ENCODE results near the gene ZBTB20. TPM values are rescaled to one million over a fixed set of nuclear protein-coding genes. Genes with fewer than 3 reads are reported as not detected.

ZBTB20 gene
- total and polyA plus RNA-seq, 7 donors = under 0.01 to 113 (median 58.6) TPM

DNA sequence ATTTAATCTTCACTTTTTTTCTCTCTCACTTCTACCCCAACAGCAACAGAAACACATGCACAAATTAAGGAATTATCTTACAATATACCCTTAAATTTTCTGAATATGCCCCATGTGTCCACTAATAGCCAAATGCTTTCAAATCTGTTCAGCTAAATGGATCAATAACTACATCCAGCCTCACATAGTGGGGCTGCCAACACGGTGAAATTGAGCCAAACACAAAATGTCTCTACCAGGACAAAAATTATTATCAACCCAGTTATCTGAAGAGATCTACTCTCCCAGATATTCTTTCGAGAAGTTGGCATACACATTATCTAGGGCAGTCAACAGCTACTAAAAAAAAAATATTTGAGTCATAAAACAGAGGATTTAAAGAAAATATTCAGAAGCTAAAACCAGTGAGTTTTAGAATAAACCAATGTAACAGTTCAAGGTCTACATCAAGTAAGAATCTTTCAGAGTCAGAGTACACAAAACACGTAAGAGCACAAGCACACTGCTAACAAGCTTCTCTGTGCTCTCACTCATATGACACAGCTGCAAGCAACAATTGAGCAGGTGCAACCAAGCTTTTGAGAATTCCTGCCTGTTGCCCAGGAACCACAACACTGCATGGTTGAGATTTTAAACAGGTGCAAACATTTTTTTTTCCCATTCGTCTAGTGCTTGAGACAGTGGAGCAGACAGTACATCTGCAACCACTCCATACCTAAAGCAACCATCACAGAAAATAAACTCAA lies 247.7 kb downstream of the ZBTB20 start:
- no peak for DNase-seq
- Histone ChIP-seq H3K27ac (peak overlapping the region in 2 of 4 donors; percentile 78), H3K9me3 (no peaks in the 10 kb centered on the region), H3K27me3 (no peaks in the 10 kb centered on the region), H3K4me1 (peaks cover 0 to 55% (median 31%) of the 10 kb centered on the region in 4 donors), H3K4me3 (peak overlapping the region in 1 of 4 donors; percentile 3), H3K36me3 (no peaks in the 10 kb centered on the region)
- TF ChIP-seq EP300 (IDR thresholded peaks at IDR 0.05) = no peak
- TF ChIP-seq POLR2A (IDR thresholded peaks at IDR 0.05) = no peak
- no peak for TF ChIP-seq CTCF (IDR thresholded peaks at IDR 0.05)
- TF ChIP-seq POLR2AphosphoS5 (IDR thresholded peaks at IDR 0.05) = peak in 2 of 4 donors; percentile 13 to 32
- 16 to 45% methylated on average over 4 of the region's 4 CpGs for WGBS, 2 donors
- intact Hi-C loops (cut with DNase I) = no loop called here

DNA sequence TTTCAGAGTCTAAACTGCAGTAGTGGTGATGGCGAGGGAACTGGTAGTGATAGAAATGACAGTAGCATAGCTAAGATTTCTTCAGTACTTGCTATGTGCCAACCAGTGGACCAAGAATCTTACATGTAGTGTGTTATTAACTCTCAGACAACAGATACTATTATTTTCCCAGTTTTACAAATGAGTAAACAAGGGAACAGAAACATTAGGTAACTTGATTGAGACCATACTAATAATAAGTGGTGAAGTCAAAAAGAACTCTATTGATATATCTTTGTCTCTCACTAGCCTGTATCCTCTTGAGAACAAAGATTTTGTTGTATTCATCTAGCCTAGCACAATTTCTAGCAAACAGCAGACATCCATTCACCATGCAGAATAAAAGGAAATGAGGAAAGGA lies 250.1 kb downstream of the ZBTB20 start:
- Histone ChIP-seq H3K4me1 (peaks cover 0 to 44% (median 20%) of the 10 kb centered on the region in 4 donors), H3K27ac (no peak overlapping the region), H3K36me3 (no peaks in the 10 kb centered on the region), H3K4me3 (no peak overlapping the region), H3K9me3 (no peaks in the 10 kb centered on the region), H3K27me3 (no peaks in the 10 kb centered on the region)
- WGBS, 2 donors = 92 to 95% methylated on average over 1 of the region's 1 CpG
- intact Hi-C loops (cut with DNase I) = no loop called here
- TF ChIP-seq CTCF (IDR thresholded peaks at IDR 0.05) (no peak), EP300 (IDR thresholded peaks at IDR 0.05) (no peak), POLR2AphosphoS5 (IDR thresholded peaks at IDR 0.05) (no peak), POLR2A (IDR thresholded peaks at IDR 0.05) (no peak)
- DNase-seq = no peak

DNA sequence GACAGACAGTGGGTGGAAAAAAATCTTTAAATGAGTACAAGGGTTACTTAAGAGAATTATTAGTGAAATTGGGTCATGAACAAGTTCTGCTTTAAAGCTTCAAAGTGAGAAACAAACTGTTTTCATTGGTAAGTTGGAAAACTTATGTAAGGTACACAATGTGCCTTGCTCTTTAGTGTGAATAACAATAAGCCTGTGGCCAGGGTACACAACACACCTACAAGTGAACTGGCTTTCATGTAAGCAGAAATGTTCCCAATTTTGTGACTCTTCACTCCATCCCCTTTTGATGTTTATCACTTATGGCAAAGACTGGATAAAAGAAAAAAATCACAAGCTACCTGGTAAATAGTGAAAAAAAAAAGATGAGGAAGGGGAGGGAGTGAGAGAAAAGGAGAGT lies 253.7 kb downstream of the ZBTB20 start:
- no peaks in the 10 kb centered on the region for H3K9me3 ChIP-seq
- no peaks in the 10 kb centered on the region for H3K27me3 ChIP-seq
- peak overlapping the region in 1 of 4 donors; percentile 5 for H3K27ac ChIP-seq
- no peak overlapping the region for H3K4me3 ChIP-seq
- peaks cover 0 to 20% (median 4%) of the 10 kb centered on the region in 4 donors for H3K4me1 ChIP-seq
- H3K36me3 ChIP-seq = no peaks in the 10 kb centered on the region
- TF ChIP-seq POLR2AphosphoS5 (IDR thresholded peaks at IDR 0.05) (no peak), POLR2A (IDR thresholded peaks at IDR 0.05) (no peak), EP300 (IDR thresholded peaks at IDR 0.05) (no peak), CTCF (IDR thresholded peaks at IDR 0.05) (no peak)
- no peak for DNase-seq
- intact Hi-C loops (cut with DNase I) = no loop called here

DNA sequence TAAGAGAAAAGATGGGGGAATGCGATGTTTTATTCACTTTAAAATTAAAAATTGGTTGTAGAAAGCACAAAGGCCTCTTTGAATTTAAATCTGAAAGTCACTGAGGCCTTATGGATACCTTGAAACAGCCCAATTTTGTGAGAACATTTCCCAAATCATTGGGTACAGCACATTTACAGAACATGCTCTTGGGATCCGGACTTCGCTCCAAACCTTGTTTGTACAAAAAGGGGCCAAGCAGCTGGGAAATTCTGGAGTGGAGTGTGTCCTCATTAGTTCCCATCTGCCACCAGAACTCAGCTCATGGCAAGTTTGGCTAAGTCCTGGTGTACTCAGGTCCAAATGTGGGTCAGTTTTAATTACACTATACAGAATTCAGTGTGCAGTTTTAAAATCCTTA lies 254.2 kb downstream of the ZBTB20 start:
- Histone ChIP-seq H3K9me3 (no peaks in the 10 kb centered on the region), H3K27ac (peak overlapping the region in 1 of 4 donors; percentile 5), H3K36me3 (no peaks in the 10 kb centered on the region), H3K27me3 (no peaks in the 10 kb centered on the region), H3K4me3 (no peak overlapping the region), H3K4me1 (peaks cover 0 to 20% (median 4%) of the 10 kb centered on the region in 4 donors)
- intact Hi-C loops (cut with DNase I) = no loop called here
- WGBS, 2 donors = 57 to 82% methylated on average over 3 of the region's 3 CpGs
- TF ChIP-seq POLR2A (IDR thresholded peaks at IDR 0.05) (no peak), CTCF (IDR thresholded peaks at IDR 0.05) (no peak), POLR2AphosphoS5 (IDR thresholded peaks at IDR 0.05) (no peak), EP300 (IDR thresholded peaks at IDR 0.05) (no peak)
- DNase-seq = no peak
